ENCODE measurements around the gene SPATA16.
"Not testable (repeated sequence)": the region's sequence is repeated elsewhere in the genome, so short reads cannot be mapped to it uniquely, and the experiment has no call there.

Gene SPATA16

GRCh38 chr3:172913911-172914655 is 227.0 kb downstream of the SPATA16 start:
- no peak overlapping the region for H3K4me3 Mint-ChIP-seq
- H3K4me1 Mint-ChIP-seq = no peaks in the 10 kb centered on the region
- DNase-seq (no peak), ATAC-seq (no peak)
- no peak overlapping the region for H3K27ac Mint-ChIP-seq
- peaks cover 12% of the 10 kb centered on the region for H3K27me3 Mint-ChIP-seq
- peaks cover 4 to 11% of the 10 kb centered on the region in 2 donors for H3K9me3 Mint-ChIP-seq

GRCh38 chr3:172911142-172911541 is 229.9 kb downstream of the SPATA16 start:
- no peak overlapping the region for H3K27ac Mint-ChIP-seq
- DNase-seq (no peak), ATAC-seq (no peak)
- H3K9me3 Mint-ChIP-seq = peaks cover 4 to 11% of the 10 kb centered on the region in 2 donors
- peaks cover 12% of the 10 kb centered on the region for H3K27me3 Mint-ChIP-seq
- no peak overlapping the region for H3K4me3 Mint-ChIP-seq
- no peaks in the 10 kb centered on the region for H3K4me1 Mint-ChIP-seq

- Mint-ChIP-seq H3K27ac (no peak overlapping the region), H3K27me3 (peaks cover 11% of the 10 kb centered on the region), H3K4me1 (no peaks in the 10 kb centered on the region), H3K4me3 (no peak overlapping the region), H3K9me3 (peaks cover 4 to 11% of the 10 kb centered on the region in 2 donors)
- no peak for DNase-seq
- ATAC-seq = no peak
Measured at GRCh38 chr3:172908771-172909270, 232.2 kb downstream of the SPATA16 start.

GRCh38 chr3:172905451-172905850 is 235.6 kb downstream of the SPATA16 start:
- H3K27ac Mint-ChIP-seq = no peak overlapping the region
- H3K9me3 Mint-ChIP-seq = peaks cover 2 to 3% of the 10 kb centered on the region in 2 donors
- no peak for DNase-seq
- no peak overlapping the region for H3K4me3 Mint-ChIP-seq
- no peaks in the 10 kb centered on the region for H3K27me3 Mint-ChIP-seq
- ATAC-seq = no peak
- H3K4me1 Mint-ChIP-seq = no peaks in the 10 kb centered on the region

DNA sequence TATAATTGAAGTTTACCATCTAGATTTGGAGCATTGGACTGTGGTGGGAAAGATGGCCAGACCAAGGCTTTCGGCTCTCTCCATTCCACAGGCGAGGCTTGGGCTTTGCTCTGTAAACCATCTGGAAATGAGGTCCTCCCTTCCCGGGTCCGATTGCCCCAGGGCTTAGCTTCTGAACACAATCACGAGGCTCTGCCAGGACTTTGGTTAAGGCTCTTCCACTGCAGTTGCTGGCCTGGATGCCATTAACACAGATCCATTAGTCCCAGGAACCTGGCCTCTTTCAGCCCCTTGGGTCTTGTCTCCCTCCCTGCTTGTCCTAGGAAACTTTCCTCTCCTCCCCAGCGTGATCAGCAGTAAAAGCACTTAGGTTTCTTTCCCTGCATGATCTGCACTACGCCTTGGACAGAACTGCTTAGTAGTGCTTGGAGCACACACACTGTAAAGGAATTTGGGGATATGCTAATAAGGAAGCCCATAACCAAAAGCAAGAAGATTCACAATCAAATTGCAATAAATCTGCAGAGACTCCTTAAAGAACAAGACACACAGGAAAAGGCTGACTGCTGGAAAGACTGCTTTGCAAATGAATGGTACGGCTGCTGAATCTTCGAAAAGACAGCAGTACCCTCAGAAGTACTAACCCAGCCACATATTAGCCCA is 236.2 kb downstream of the SPATA16 start:
- DNase-seq = no peak
- Mint-ChIP-seq H3K4me3 (no peak overlapping the region), H3K27me3 (no peaks in the 10 kb centered on the region), H3K27ac (no peak overlapping the region), H3K9me3 (no peaks in the 10 kb centered on the region), H3K4me1 (no peaks in the 10 kb centered on the region)
- no peak for ATAC-seq

GRCh38 chr3:172903642-172904320 is 237.3 kb downstream of the SPATA16 start:
- no peaks in the 10 kb centered on the region for H3K27me3 Mint-ChIP-seq
- no peak for ATAC-seq
- H3K27ac Mint-ChIP-seq = no peak overlapping the region
- H3K4me1 Mint-ChIP-seq = no peaks in the 10 kb centered on the region
- H3K9me3 Mint-ChIP-seq = no peaks in the 10 kb centered on the region
- H3K4me3 Mint-ChIP-seq = no peak overlapping the region
- no peak for DNase-seq

DNA sequence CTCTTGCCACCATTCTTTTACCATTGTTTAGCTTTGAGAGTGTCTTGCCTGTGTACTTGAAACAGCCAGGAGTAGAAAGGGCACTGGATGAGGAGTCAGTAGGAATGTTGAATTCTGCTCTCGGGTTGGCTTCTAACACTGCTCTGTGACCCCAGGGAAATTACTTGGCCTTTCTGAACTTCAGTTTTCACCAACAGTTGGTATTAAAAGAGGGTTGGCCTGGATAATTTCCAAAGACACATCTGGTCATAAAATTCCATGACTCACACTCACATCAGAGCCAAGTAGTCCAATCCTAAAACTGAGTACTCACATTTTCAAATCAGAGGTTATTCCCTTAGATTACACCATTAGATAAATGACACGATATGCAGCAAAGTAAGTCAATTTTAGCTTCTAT is 248.9 kb downstream of the SPATA16 start:
- Mint-ChIP-seq H3K4me1 (no peaks in the 10 kb centered on the region), H3K4me3 (no peak overlapping the region), H3K27ac (no peak overlapping the region), H3K27me3 (no peaks in the 10 kb centered on the region), H3K9me3 (peaks cover 0 to 4% of the 10 kb centered on the region in 2 donors)
- ATAC-seq = no peak
- no peak for DNase-seq

GRCh38 chr3:172885704-172886103 is 255.3 kb downstream of the SPATA16 start:
- no peak overlapping the region for H3K27ac Mint-ChIP-seq
- H3K4me3 Mint-ChIP-seq = no peak overlapping the region
- no peaks in the 10 kb centered on the region for H3K27me3 Mint-ChIP-seq
- ATAC-seq (no peak), DNase-seq (no peak)
- H3K9me3 Mint-ChIP-seq = peaks cover 4 to 14% of the 10 kb centered on the region in 2 donors
- no peaks in the 10 kb centered on the region for H3K4me1 Mint-ChIP-seq

GRCh38 chr3:172882563-172882962 is 258.5 kb downstream of the SPATA16 start:
- H3K4me1 Mint-ChIP-seq = no peaks in the 10 kb centered on the region
- ATAC-seq (no peak), DNase-seq (no peak)
- H3K27me3 Mint-ChIP-seq = no peaks in the 10 kb centered on the region
- H3K27ac Mint-ChIP-seq = peak overlapping the region in 1 of 2 donors; percentile 66
- peaks cover 12 to 30% of the 10 kb centered on the region in 2 donors for H3K9me3 Mint-ChIP-seq
- no peak overlapping the region for H3K4me3 Mint-ChIP-seq

GRCh38 chr3:172879381-172879780 is 261.7 kb downstream of the SPATA16 start:
- H3K27me3 Mint-ChIP-seq, H3K4me3 Mint-ChIP-seq, ATAC-seq, H3K4me1 Mint-ChIP-seq, DNase-seq, H3K27ac Mint-ChIP-seq: not testable (repeated sequence)
- peaks cover 12 to 30% of the 10 kb centered on the region in 2 donors for H3K9me3 Mint-ChIP-seq

GRCh38 chr3:172877011-172877410 is 264.0 kb downstream of the SPATA16 start:
- H3K4me1 Mint-ChIP-seq = no peaks in the 10 kb centered on the region
- H3K27ac Mint-ChIP-seq = no peak overlapping the region
- H3K9me3 Mint-ChIP-seq = peaks cover 12 to 30% of the 10 kb centered on the region in 2 donors
- no peak for ATAC-seq
- H3K27me3 Mint-ChIP-seq = no peaks in the 10 kb centered on the region
- H3K4me3 Mint-ChIP-seq = no peak overlapping the region
- no peak for DNase-seq

DNA sequence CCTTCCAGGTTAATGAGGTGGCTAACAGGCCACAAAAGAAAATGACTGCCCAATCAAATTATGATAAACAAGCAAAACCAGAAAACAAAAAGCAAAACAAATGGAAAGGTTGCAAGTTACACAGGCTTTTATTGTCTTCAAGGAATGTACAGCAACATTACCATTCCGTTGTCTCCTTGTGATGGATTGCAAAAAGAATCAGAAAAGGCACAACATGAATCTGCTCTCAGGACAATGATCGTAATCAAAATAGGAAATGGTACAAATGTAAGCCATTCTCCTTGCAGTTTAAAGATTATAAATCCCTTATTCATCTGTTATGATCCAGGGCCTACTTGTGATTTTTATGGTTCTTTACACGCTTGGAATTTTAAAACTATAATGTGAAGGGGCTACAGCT is 264.7 kb downstream of the SPATA16 start:
- no peak for DNase-seq
- H3K27me3 Mint-ChIP-seq = no peaks in the 10 kb centered on the region
- peaks cover 12 to 22% of the 10 kb centered on the region in 2 donors for H3K9me3 Mint-ChIP-seq
- H3K4me1 Mint-ChIP-seq = no peaks in the 10 kb centered on the region
- no peak overlapping the region for H3K4me3 Mint-ChIP-seq
- no peak for ATAC-seq
- H3K27ac Mint-ChIP-seq = no peak overlapping the region

DNA sequence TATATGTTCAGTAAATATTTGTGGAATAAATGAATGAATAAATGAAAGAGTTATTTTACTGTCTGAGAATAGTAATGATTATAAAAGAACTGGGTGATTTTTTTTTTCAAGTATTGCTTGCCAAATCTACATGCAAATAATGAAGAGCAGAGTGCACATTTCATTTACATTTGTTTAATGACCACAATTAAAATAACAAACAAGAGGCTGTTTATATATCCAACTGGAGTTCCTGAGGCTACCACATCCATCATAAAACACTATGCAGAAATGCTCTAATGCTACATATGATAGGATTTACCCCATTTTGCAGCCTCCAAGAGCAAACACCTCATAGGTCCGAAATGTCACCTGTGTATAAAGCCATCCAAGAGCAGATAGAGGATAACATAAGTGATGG is 266.0 kb downstream of the SPATA16 start:
- Mint-ChIP-seq H3K27ac (no peak overlapping the region), H3K9me3 (peaks cover 12 to 13% of the 10 kb centered on the region in 2 donors), H3K4me1 (no peaks in the 10 kb centered on the region), H3K4me3 (no peak overlapping the region), H3K27me3 (no peaks in the 10 kb centered on the region)
- ATAC-seq (no peak), DNase-seq (no peak)

- no peak overlapping the region for H3K4me3 Mint-ChIP-seq
- ATAC-seq (no peak), DNase-seq (no peak)
- H3K4me1 Mint-ChIP-seq = no peaks in the 10 kb centered on the region
- no peak overlapping the region for H3K27ac Mint-ChIP-seq
- H3K9me3 Mint-ChIP-seq = no peaks in the 10 kb centered on the region
- H3K27me3 Mint-ChIP-seq = no peaks in the 10 kb centered on the region
Measured at GRCh38 chr3:172869784-172870518, 271.1 kb downstream of the SPATA16 start.

DNA sequence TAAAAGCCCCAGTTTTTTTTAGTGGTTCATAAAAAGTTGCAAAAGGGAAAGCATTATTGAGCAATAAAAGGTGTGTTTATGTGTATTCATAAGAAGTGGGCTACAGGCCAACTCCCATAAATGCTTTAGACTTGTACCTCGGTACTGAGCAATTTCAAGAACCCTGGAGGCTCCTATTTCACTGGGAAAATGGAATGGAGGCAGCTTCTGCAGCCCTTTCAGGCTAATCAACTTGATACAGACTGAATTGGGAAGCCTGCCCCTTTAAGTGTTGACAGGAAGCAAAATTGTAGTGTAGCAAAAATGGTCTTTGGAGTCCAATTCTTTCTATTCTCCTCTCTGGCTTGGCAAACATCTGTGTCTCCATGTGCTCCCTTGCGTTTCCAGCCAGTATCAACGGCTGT is 271.7 kb downstream of the SPATA16 start:
- no peak overlapping the region for H3K4me3 Mint-ChIP-seq
- H3K27me3 Mint-ChIP-seq = no peaks in the 10 kb centered on the region
- no peak for ATAC-seq
- H3K9me3 Mint-ChIP-seq = no peaks in the 10 kb centered on the region
- no peaks in the 10 kb centered on the region for H3K4me1 Mint-ChIP-seq
- DNase-seq = no peak
- H3K27ac Mint-ChIP-seq = no peak overlapping the region
